ENCODE data around the gene GADL1.

GRCh38 chr3:30932513-30933098 lies 38.1 kb upstream of the GADL1 start:
- TF ChIP-seq CTCF (conservative IDR thresholded peaks at IDR 0.05), result no peak
- TF ChIP-seq EZH2 (IDR thresholded peaks at IDR 0.05; ENCODE audit: low read depth), result no peak

Measured in PC-9 (cell line).